ENCODE data around the gene RFC1. TPM values are rescaled to one million over a fixed set of nuclear protein-coding genes. Genes with fewer than 3 reads are reported as not detected.
"Not testable (repeated sequence)": the region's sequence is repeated elsewhere in the genome, so short reads cannot be mapped to it uniquely, and the experiment has no call there.

RFC1 gene
- polyA plus RNA-seq, 3 donors: 8.7 to 15.0 (median 14.6) TPM

DNA sequence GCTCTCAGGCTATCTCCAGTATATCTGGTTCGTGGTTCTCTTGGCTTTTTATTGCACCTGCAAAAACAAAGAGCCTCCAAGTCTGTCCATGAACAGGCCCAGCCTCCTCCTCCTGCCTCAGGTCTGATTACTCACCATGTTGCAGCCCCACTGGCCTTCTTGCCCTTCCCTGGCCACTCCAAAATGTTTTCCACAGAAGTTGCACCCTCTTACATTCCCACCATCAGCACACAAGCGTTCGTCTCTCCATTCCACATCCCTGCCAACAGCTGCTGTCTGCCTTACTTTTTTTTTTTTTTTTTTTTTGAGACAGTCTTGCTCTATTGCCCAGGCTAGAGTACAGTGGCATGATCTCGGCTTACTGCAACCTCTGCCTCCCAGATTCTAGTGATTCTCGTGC lies 86.7 kb downstream of the RFC1 start:
- H3K4me2 ChIP-seq (replicated peaks; ENCODE audit: extremely low read depth, low read length, poor library complexity, severe bottlenecking): no peak overlapping the region
- H3K4me1 Mint-ChIP-seq: no peaks in the 10 kb centered on the region
- no peaks in the 10 kb centered on the region for H3K9me3 ChIP-seq (replicated peaks in 1 of 2; ENCODE audit: control insufficient read depth in 1 of 2, insufficient read depth in 1 of 2, low read length in 2 of 2)
- H3K27me3 Mint-ChIP-seq (ENCODE audit: low read depth in 3 of 3): peaks cover 0 to 3% (median 0%) of the 10 kb centered on the region in 3 donors
- intact Hi-C loops (cut with micrococcal nuclease): no loop called here
- H3K27ac ChIP-seq (ENCODE audit: low read depth in 1 of 2, low read length in 2 of 2): no peak overlapping the region
- H3K4me1 ChIP-seq (ENCODE audit: control insufficient read depth in 1 of 2, insufficient read depth in 2 of 2, low read length in 2 of 2): no peaks in the 10 kb centered on the region
- no peaks in the 10 kb centered on the region for H3K36me3 ChIP-seq (replicated peaks in 1 of 2; ENCODE audit: control insufficient read depth in 1 of 2, insufficient read depth in 2 of 2, low read length in 2 of 2)
- no peak overlapping the region for H3K4me3 ChIP-seq (replicated peaks in 1 of 3; ENCODE audit: low read depth in 2 of 3, low read length in 3 of 3)
- H3K79me2 ChIP-seq (ENCODE audit: insufficient read depth, low read length): no peaks in the 10 kb centered on the region
- H2AFZ ChIP-seq (ENCODE audit: insufficient read depth, low read depth, low read length, poor library complexity, severe bottlenecking): no peak overlapping the region
- 95% methylated on average over 5 of the region's 5 CpGs for WGBS (ENCODE audit: insufficient coverage)
- H4K20me1 ChIP-seq (ENCODE audit: insufficient read depth, low read length): no peaks in the 10 kb centered on the region
- H3K27ac Mint-ChIP-seq: no peak overlapping the region
- no peaks in the 10 kb centered on the region for H3K9me3 Mint-ChIP-seq
- peaks cover 6 to 12% of the 10 kb centered on the region in 2 donors for H3K36me3 Mint-ChIP-seq
- H3K27me3 ChIP-seq (ENCODE audit: control insufficient read depth in 2 of 2, insufficient read depth in 2 of 2, low read length in 2 of 2): no peaks in the 10 kb centered on the region
- no peak for DNase-seq
- no peak overlapping the region for H3K4me3 Mint-ChIP-seq
- H3K9ac ChIP-seq (ENCODE audit: insufficient read depth, low read length, poor library complexity, severe bottlenecking): no peak overlapping the region
- TF ChIP-seq, protein P1, sequence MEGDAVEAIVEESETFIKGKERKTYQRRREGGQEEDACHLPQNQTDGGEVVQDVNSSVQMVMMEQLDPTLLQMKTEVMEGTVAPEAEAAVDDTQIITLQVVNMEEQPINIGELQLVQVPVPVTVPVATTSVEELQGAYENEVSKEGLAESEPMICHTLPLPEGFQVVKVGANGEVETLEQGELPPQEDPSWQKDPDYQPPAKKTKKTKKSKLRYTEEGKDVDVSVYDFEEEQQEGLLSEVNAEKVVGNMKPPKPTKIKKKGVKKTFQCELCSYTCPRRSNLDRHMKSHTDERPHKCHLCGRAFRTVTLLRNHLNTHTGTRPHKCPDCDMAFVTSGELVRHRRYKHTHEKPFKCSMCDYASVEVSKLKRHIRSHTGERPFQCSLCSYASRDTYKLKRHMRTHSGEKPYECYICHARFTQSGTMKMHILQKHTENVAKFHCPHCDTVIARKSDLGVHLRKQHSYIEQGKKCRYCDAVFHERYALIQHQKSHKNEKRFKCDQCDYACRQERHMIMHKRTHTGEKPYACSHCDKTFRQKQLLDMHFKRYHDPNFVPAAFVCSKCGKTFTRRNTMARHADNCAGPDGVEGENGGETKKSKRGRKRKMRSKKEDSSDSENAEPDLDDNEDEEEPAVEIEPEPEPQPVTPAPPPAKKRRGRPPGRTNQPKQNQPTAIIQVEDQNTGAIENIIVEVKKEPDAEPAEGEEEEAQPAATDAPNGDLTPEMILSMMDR (IDR thresholded peaks at IDR 0.05): no peak

DNA sequence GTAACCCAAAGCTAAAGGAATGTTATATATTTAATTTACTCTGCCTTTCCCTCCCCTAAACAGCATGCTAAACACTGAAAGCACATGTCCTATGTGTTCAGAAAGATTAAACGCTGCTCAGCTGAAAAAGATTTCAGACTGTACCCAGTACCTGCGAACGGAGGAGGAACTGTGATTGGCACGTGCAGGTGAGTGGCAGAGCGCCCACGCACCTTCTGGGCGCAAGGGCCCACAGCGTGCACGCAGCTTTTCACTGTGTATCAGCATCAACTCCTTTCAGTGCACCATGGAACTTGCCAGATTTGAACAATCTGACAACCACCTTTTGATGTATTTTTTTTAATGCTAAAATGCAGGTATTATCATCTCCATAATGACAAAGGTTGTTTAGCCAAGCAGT lies 87.7 kb downstream of the RFC1 start:
- intact Hi-C loops (cut with micrococcal nuclease): no loop called here
- WGBS (ENCODE audit: insufficient coverage): 97% methylated on average over 9 of the region's 9 CpGs
- H3K9ac ChIP-seq (ENCODE audit: insufficient read depth, low read length, poor library complexity, severe bottlenecking): no peak overlapping the region
- no peak overlapping the region for H3K27ac Mint-ChIP-seq
- no peaks in the 10 kb centered on the region for H3K27me3 ChIP-seq (ENCODE audit: control insufficient read depth in 2 of 2, insufficient read depth in 2 of 2, low read length in 2 of 2)
- H3K27me3 Mint-ChIP-seq (ENCODE audit: low read depth in 3 of 3): peaks cover 0 to 3% (median 0%) of the 10 kb centered on the region in 3 donors
- H3K36me3 Mint-ChIP-seq: peaks cover 4 to 7% of the 10 kb centered on the region in 2 donors
- no peaks in the 10 kb centered on the region for H3K4me1 ChIP-seq (ENCODE audit: control insufficient read depth in 1 of 2, insufficient read depth in 2 of 2, low read length in 2 of 2)
- H3K9me3 ChIP-seq (replicated peaks in 1 of 2; ENCODE audit: control insufficient read depth in 1 of 2, insufficient read depth in 1 of 2, low read length in 2 of 2): no peaks in the 10 kb centered on the region
- H3K4me1 Mint-ChIP-seq: no peaks in the 10 kb centered on the region
- H2AFZ ChIP-seq (ENCODE audit: insufficient read depth, low read depth, low read length, poor library complexity, severe bottlenecking): no peak overlapping the region
- no peak overlapping the region for H3K27ac ChIP-seq (ENCODE audit: low read depth in 1 of 2, low read length in 2 of 2)
- TF ChIP-seq, protein P1 (IDR thresholded peaks at IDR 0.05): no peak
- H3K4me3 ChIP-seq (replicated peaks in 1 of 3; ENCODE audit: low read depth in 2 of 3, low read length in 3 of 3): no peak overlapping the region
- H3K9me3 Mint-ChIP-seq: no peaks in the 10 kb centered on the region
- no peaks in the 10 kb centered on the region for H3K79me2 ChIP-seq (ENCODE audit: insufficient read depth, low read length)
- H4K20me1 ChIP-seq (ENCODE audit: insufficient read depth, low read length): no peaks in the 10 kb centered on the region
- no peak overlapping the region for H3K4me2 ChIP-seq (replicated peaks; ENCODE audit: extremely low read depth, low read length, poor library complexity, severe bottlenecking)
- no peak for DNase-seq
- H3K4me3 Mint-ChIP-seq: no peak overlapping the region
- no peaks in the 10 kb centered on the region for H3K36me3 ChIP-seq (replicated peaks in 1 of 2; ENCODE audit: control insufficient read depth in 1 of 2, insufficient read depth in 2 of 2, low read length in 2 of 2)

GRCh38 chr4:39277661-39278060 lies 88.5 kb downstream of the RFC1 start:
- 92% methylated on average over 3 of the region's 6 CpGs for WGBS (ENCODE audit: insufficient coverage)
- H3K9me3 ChIP-seq (replicated peaks in 1 of 2; ENCODE audit: control insufficient read depth in 1 of 2, insufficient read depth in 1 of 2, low read length in 2 of 2); H3K27ac ChIP-seq (ENCODE audit: low read depth in 1 of 2, low read length in 2 of 2); H3K36me3 ChIP-seq (replicated peaks in 1 of 2; ENCODE audit: control insufficient read depth in 1 of 2, insufficient read depth in 2 of 2, low read length in 2 of 2); H3K79me2 ChIP-seq (ENCODE audit: insufficient read depth, low read length); H3K4me1 Mint-ChIP-seq; H3K4me3 ChIP-seq (replicated peaks in 1 of 3; ENCODE audit: low read depth in 2 of 3, low read length in 3 of 3); H3K9ac ChIP-seq (ENCODE audit: insufficient read depth, low read length, poor library complexity, severe bottlenecking); DNase-seq; intact Hi-C loops (cut with micrococcal nuclease); H3K27me3 ChIP-seq (ENCODE audit: control insufficient read depth in 2 of 2, insufficient read depth in 2 of 2, low read length in 2 of 2); H3K4me2 ChIP-seq (replicated peaks; ENCODE audit: extremely low read depth, low read length, poor library complexity, severe bottlenecking); H3K36me3 Mint-ChIP-seq; H2AFZ ChIP-seq (ENCODE audit: insufficient read depth, low read depth, low read length, poor library complexity, severe bottlenecking); H3K4me1 ChIP-seq (ENCODE audit: control insufficient read depth in 1 of 2, insufficient read depth in 2 of 2, low read length in 2 of 2); H3K4me3 Mint-ChIP-seq; H4K20me1 ChIP-seq (ENCODE audit: insufficient read depth, low read length); H3K27me3 Mint-ChIP-seq (ENCODE audit: low read depth in 3 of 3); H3K9me3 Mint-ChIP-seq: not testable (repeated sequence)
- peak overlapping the region in 1 of 7 donors; percentile 47 for H3K27ac Mint-ChIP-seq

Measured in CD14-positive monocyte (primary cell).